Measurements from ENCODE around the gene FNTB.

DNA sequence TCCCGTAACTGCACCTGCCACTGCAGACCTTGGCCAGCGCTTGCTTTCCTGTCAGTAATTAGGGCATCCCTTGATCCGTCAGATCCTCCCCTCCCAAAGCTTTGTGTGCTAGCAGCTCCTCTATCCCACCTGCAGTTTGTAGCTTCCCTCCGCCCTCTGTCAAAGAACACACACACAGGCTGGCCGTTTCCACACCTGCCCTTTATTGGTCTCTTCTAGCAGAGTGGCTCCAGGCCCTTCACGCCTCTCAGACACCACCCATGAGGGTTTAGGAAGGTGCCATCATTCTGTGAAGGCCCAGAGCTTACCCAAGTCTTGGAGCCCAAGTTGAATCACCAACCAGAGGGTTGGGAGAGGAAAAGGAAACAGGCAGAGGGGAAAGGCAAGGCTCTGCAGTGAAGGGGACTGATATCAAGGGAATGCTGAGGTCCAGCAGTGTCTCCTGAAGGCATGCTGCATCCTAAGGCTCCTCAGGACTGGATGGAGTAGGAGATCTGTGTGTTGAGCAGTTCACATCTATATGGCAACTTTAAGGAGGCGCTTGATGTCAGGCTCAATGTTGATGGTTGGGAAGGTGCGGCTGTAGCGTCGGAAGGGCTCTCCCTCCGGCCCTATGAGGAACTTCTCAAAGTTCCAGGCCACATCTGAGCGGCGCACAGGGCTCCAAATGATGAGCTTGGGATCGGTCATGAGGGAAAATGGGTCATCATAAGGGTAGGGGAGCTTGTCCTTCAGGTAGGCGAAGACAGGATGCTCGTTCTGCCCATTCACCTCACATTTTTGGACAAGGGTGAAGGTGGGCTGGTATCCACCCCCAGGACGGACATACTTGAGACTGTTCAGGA, 47.5 kb upstream of the FNTB start:
- TF ChIP-seq, protein P1, sequence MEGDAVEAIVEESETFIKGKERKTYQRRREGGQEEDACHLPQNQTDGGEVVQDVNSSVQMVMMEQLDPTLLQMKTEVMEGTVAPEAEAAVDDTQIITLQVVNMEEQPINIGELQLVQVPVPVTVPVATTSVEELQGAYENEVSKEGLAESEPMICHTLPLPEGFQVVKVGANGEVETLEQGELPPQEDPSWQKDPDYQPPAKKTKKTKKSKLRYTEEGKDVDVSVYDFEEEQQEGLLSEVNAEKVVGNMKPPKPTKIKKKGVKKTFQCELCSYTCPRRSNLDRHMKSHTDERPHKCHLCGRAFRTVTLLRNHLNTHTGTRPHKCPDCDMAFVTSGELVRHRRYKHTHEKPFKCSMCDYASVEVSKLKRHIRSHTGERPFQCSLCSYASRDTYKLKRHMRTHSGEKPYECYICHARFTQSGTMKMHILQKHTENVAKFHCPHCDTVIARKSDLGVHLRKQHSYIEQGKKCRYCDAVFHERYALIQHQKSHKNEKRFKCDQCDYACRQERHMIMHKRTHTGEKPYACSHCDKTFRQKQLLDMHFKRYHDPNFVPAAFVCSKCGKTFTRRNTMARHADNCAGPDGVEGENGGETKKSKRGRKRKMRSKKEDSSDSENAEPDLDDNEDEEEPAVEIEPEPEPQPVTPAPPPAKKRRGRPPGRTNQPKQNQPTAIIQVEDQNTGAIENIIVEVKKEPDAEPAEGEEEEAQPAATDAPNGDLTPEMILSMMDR (IDR thresholded peaks at IDR 0.05; ENCODE audit: low read depth, low read length, poor library complexity, severe bottlenecking) = no peak
- TF ChIP-seq EZH2phosphoT487 (IDR thresholded peaks at IDR 0.05; ENCODE audit: borderline replicate concordance, low read length) = no peak
